NT2/D1 (cell line): ENCODE measurements around the gene TNFRSF6B.

Source experiments
- YY1 ChIP-seq: IDR thresholded peaks from 2 replicates; pipeline ENCODE4 v1.6.1; 2011; ENCODE audit not compliant: insufficient read length, insufficient read depth
- ZNF274 ChIP-seq: IDR thresholded peaks from 2 replicates; pipeline ENCODE4 v1.6.1; 2011; ENCODE audit warnings: mild to moderate bottlenecking, low read depth, low read length

GRCh38 chr20:63662813-63663189 is 33.7 kb upstream of the TNFRSF6B start:
- TF ChIP-seq ZNF274 (no peak), YY1 (no peak)
